MM.1S (cell line): ENCODE measurements around the gene GNL3L.

Experiments used
- DNase-seq: peaks from one replicate; pipeline ENCODE4 v3.0.0-alpha.2; 2015
- H2AFZ ChIP-seq: fragments of 300-600 bp; sonication (generic); 2 replicates; pipeline ENCODE4 v1.6.0; 2016; ENCODE audit warnings: antibody characterized with exemption, low read length
- H3F3A ChIP-seq: fragments of 300-600 bp; sonication (generic); 2 replicates; pipeline ENCODE4 v1.6.1; 2016; ENCODE audit warnings: mild to moderate bottlenecking, antibody characterized with exemption, low read length, moderate library complexity, mixed read lengths; ENCODE audit not compliant: insufficient read depth
- H3K27ac ChIP-seq: fragments of 300-600 bp; sonication (generic); 2 replicates; pipeline ENCODE4 v1.5.1; 2016; ENCODE audit warnings: mild to moderate bottlenecking, low read length
- H3K27me3 ChIP-seq: fragments of 300-600 bp; sonication (generic); replicated peaks from 2 replicates; pipeline ENCODE4 v1.6.0; 2016; ENCODE audit warnings: low read length; ENCODE audit not compliant: insufficient read depth
- H3K36me3 ChIP-seq: fragments of 300-600 bp; sonication (generic); replicated peaks from 2 replicates; pipeline ENCODE4 v1.6.1; 2016; ENCODE audit warnings: mild to moderate bottlenecking, low read length, mixed read lengths; ENCODE audit not compliant: insufficient read depth
- H3K4me1 ChIP-seq: fragments of 300-600 bp; sonication (generic); 2 replicates; pipeline ENCODE4 v1.6.1; 2016; ENCODE audit warnings: low read length, mixed read lengths
- H3K4me2 ChIP-seq: fragments of 300-600 bp; sonication (generic); 2 replicates; pipeline ENCODE4 v1.6.0; 2016; ENCODE audit warnings: low read depth, low read length
- H3K4me3 ChIP-seq: fragments of 300-600 bp; sonication (generic); 2 replicates; pipeline ENCODE4 v1.5.1; 2016; ENCODE audit warnings: low read length, mixed read lengths
- H3K79me2 ChIP-seq: fragments of 300-600 bp; sonication (generic); 2 replicates; pipeline ENCODE4 v1.6.1; 2016; ENCODE audit warnings: mixed run types, low read length, mixed read lengths
- H3K9ac ChIP-seq: fragments of 300-600 bp; sonication (generic); 2 replicates; pipeline ENCODE4 v1.6.1; 2016; ENCODE audit warnings: low read length, mixed read lengths
- H3K9me2 ChIP-seq: fragments of 300-600 bp; sonication (generic); replicated peaks from 2 replicates; pipeline ENCODE4 v1.6.1; 2016; ENCODE audit warnings: mild to moderate bottlenecking, low read length, mixed read lengths; ENCODE audit not compliant: insufficient read depth
- H3K9me3 ChIP-seq: fragments of 300-600 bp; sonication (generic); replicated peaks from 2 replicates; pipeline ENCODE4 v1.6.1; 2016; ENCODE audit warnings: mild to moderate bottlenecking, low read length, mixed read lengths; ENCODE audit not compliant: insufficient read depth
- H4K20me1 ChIP-seq: fragments of 300-600 bp; sonication (generic); 2 replicates; pipeline ENCODE4 v1.6.1; 2016; ENCODE audit warnings: mild to moderate bottlenecking, low read length, moderate library complexity, mixed read lengths; ENCODE audit not compliant: insufficient read depth
- CTCF ChIP-seq: fragments of 300-600 bp; sonication (generic); IDR thresholded peaks from 2 replicates; pipeline ENCODE4 v1.5.1; 2016; ENCODE audit warnings: antibody characterized with exemption, low read length, mixed read lengths
- EZH2 ChIP-seq: fragments of 300-600 bp; sonication (generic); optimal IDR thresholded peaks from 2 replicates; pipeline ENCODE3; 2017; ENCODE audit warnings: low read depth, mild to moderate bottlenecking, antibody characterized with exemption, low read length, mixed read lengths
- EZH2phosphoT487 ChIP-seq: fragments of 300-600 bp; sonication (generic); IDR thresholded peaks from 2 replicates; pipeline ENCODE4 v1.6.1; 2018; ENCODE audit warnings: antibody characterized with exemption, low read length

GNL3L gene, protein sequence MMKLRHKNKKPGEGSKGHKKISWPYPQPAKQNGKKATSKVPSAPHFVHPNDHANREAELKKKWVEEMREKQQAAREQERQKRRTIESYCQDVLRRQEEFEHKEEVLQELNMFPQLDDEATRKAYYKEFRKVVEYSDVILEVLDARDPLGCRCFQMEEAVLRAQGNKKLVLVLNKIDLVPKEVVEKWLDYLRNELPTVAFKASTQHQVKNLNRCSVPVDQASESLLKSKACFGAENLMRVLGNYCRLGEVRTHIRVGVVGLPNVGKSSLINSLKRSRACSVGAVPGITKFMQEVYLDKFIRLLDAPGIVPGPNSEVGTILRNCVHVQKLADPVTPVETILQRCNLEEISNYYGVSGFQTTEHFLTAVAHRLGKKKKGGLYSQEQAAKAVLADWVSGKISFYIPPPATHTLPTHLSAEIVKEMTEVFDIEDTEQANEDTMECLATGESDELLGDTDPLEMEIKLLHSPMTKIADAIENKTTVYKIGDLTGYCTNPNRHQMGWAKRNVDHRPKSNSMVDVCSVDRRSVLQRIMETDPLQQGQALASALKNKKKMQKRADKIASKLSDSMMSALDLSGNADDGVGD

DNA sequence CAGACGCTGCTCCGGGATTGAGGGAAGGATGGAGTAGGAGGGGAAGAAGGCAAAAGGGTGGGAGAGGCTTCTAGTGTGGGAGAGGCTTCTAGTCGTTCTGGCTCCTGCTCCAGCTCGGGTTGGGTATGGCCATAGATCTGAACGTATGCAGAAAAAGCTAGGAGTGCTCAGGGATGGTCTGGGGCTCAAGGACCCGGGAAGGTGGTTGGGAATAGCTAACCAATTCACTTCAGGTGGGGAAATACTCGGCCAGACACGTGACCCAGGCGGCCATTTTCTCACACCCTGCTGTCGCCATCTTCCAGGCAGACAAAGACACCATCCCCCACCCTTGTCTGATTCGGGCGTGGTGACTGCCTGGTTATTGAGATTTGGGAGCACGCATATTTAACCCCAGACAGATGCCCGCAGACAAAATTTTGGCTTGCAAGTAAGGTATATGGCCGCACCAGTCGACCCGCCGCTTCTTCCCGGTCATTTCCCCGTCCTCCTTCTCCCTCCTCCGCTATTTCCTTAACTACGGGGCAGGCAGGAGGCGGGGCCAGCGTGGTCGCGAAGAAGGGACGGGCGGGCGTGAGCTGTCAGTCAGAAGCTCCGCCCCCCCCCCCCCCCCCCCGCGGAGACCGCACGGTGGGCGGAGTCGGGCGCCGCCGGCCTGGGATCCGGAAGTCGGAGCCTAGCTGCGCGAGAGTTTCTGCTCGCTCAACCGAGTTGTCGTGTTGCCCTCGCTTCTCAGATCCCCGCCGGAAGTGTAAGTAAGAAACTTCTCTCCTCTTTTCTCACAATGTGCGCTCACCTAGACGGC, at the start of gene GNL3L:
Gene GNL3L, plus strand, starts transcription at position 668 of the 805 bp plus-strand sequence. CDS start 2,348 bp downstream, outside the sequence.
- Histone ChIP-seq H3K4me3 (peak within 1 kb of the TSS; percentile 83), H3F3A (no peaks in the 10 kb centered on the region), H3K4me2 (peak within 1 kb of the TSS; percentile 77), H3K27me3 (no peaks in the 10 kb centered on the region), H4K20me1 (no peaks in the 10 kb centered on the region), H3K9ac (peak within 1 kb of the TSS; percentile 89), H3K36me3 (no peaks in the 10 kb centered on the region), H3K9me3 (no peaks in the 10 kb centered on the region), H2AFZ (peak within 1 kb of the TSS; percentile 75), H3K9me2 (no peaks in the 10 kb centered on the region), H3K79me2 (peaks cover 44% of the 10 kb centered on the region), H3K27ac (peak within 1 kb of the TSS; percentile 58; the same call in 1 of the 2 replicates), H3K4me1 (peaks cover 5% of the 10 kb centered on the region; the same call in 1 of the 2 replicates)
- TF ChIP-seq CTCF (no peak), EZH2 (no peak), EZH2phosphoT487 (no peak)
- peak; percentile 83 for DNase-seq

DNA sequence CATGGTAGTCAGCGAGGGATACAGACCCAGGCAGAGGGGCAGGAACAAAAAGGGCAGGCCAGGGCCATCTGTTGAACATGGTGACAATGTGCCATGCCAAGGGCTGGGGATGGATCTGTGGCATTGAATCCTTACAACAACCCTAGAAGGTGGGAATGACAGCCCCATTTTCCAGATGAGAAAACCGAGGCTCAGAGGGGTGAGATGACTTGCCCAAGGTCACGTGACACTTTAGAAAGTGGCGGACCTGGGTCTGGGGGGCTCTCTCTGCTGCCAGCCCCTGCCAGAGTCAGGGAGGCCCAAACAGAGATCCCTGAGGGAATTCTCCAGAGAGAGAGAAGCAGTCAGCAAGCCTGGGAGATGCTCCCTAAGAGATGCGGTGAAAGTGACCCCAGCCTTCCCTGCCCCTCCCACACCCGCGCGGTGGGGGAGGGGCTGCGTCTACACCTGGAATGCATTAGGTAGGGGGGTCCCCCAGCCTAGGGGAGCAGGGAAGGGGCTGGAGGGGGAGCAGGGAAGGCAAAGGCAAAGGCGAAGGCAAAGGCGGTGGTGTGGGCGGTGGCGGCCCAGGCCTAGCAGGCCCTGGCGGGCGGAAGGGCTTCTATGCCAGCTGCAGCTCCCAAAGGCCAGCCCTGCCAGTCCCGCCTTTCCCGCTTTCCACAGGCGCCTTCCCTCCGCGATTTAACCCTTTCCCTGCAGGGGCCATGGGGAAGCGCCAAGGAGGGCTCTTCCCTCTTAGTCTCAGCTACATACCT, 47.0 kb upstream of the GNL3L start:
- H3K4me2 ChIP-seq, result no peak overlapping the region

More for the DNA sequence above, 47.0 kb upstream of the GNL3L start:
- Histone ChIP-seq H3F3A (no peaks in the 10 kb centered on the region), H3K36me3 (no peaks in the 10 kb centered on the region), H3K4me3 (no peak overlapping the region), H3K79me2 (no peaks in the 10 kb centered on the region), H3K9ac (no peak overlapping the region), H4K20me1 (no peaks in the 10 kb centered on the region), H3K27ac (no peak overlapping the region), H2AFZ (no peak overlapping the region), H3K4me1 (no peaks in the 10 kb centered on the region), H3K27me3 (no peaks in the 10 kb centered on the region), H3K9me2 (no peaks in the 10 kb centered on the region), H3K9me3 (no peaks in the 10 kb centered on the region)
- DNase-seq, result no peak
- TF ChIP-seq CTCF (no peak), EZH2phosphoT487 (no peak), EZH2 (no peak)
